ENCODE results near the gene ZNF205.
"Not testable (repeated sequence)": the region's sequence is repeated elsewhere in the genome, so short reads cannot be mapped to it uniquely, and the experiment has no call there.

ZNF205 gene

DNA sequence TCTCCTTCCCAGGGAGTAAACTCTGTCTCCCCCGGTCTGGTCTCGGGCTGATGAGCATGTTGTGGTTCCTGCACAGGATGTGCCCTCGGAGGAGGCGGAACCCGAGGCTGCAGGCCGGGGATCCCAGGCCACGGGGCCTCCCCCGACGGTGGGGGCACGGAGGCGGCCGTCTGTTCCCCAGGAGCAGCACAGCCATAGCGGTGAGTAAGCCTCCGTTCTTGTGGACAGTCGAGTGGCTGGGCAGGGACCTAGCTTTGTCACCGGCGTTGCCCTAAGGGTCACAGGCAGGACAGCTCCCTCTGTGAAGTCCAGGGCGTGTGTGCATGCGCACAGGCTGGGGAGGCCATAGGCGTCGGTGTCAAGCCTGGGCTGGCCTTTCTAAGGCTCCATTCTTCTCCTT is 26.0 kb downstream of the ZNF205 start:
- no peak for DNase-seq (ENCODE audit: low read depth)
- TF ChIP-seq, protein P1, sequence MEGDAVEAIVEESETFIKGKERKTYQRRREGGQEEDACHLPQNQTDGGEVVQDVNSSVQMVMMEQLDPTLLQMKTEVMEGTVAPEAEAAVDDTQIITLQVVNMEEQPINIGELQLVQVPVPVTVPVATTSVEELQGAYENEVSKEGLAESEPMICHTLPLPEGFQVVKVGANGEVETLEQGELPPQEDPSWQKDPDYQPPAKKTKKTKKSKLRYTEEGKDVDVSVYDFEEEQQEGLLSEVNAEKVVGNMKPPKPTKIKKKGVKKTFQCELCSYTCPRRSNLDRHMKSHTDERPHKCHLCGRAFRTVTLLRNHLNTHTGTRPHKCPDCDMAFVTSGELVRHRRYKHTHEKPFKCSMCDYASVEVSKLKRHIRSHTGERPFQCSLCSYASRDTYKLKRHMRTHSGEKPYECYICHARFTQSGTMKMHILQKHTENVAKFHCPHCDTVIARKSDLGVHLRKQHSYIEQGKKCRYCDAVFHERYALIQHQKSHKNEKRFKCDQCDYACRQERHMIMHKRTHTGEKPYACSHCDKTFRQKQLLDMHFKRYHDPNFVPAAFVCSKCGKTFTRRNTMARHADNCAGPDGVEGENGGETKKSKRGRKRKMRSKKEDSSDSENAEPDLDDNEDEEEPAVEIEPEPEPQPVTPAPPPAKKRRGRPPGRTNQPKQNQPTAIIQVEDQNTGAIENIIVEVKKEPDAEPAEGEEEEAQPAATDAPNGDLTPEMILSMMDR (IDR thresholded peaks at IDR 0.05; ENCODE audit: low read depth, low read length, missing control alignments): no peak
- H3K4me3 ChIP-seq (ENCODE audit: low read depth, low read length): no peak overlapping the region

DNA sequence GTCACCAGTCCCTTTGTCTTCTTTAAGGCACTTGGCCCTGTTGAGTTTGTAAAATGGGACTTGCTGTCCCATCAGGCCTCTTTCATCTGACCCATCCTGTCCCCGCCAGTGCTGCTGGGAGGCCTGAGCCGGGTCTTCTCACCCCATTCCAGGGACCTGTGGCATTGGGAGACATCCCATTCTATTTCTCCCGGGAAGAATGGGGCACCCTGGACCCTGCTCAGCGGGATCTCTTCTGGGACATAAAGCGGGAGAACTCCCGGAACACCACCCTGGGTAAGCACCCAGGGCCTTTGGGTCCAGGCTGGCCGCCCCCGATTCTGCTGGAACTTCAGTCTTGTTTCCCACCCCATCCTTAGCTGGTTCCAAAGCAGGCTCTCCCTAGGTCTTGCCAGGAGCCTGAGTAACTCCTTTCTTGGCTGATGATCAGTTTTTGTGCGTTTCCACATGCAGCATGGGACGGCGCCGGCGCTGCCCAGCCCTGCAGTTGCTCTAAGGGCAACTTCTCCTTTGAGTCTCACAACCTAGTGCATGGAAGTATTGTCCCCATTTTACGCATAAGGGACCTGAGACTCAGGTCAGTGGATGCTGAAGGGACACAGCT is 26.5 kb downstream of the ZNF205 start:
- DNase-seq (ENCODE audit: low read depth): no peak
- H3K4me3 ChIP-seq (ENCODE audit: low read depth, low read length): no peak overlapping the region
- TF ChIP-seq, protein P1 (IDR thresholded peaks at IDR 0.05; ENCODE audit: low read depth, low read length, missing control alignments): no peak

DNA sequence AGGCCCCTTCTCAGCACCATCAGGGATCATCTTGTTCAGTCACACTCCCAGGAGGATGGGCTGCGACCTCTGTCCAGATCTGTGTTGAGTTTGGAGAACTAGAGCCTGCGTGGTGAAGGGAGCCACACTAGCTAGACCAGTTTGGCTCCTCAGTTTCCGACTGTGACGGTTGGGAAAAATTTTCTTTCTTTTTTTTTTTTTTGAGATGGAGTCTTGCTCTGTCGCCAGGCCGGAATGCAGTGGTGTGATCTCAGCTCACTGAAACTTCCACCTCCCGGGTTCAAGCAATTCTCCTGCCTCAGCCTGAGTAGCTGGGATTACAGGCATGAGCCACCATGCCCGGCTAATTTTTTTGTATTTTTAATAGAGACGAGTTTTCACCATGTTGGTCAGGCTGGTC is 27.2 kb downstream of the ZNF205 start:
- H3K4me3 ChIP-seq (ENCODE audit: low read depth, low read length); DNase-seq (ENCODE audit: low read depth): not testable (repeated sequence)

DNA sequence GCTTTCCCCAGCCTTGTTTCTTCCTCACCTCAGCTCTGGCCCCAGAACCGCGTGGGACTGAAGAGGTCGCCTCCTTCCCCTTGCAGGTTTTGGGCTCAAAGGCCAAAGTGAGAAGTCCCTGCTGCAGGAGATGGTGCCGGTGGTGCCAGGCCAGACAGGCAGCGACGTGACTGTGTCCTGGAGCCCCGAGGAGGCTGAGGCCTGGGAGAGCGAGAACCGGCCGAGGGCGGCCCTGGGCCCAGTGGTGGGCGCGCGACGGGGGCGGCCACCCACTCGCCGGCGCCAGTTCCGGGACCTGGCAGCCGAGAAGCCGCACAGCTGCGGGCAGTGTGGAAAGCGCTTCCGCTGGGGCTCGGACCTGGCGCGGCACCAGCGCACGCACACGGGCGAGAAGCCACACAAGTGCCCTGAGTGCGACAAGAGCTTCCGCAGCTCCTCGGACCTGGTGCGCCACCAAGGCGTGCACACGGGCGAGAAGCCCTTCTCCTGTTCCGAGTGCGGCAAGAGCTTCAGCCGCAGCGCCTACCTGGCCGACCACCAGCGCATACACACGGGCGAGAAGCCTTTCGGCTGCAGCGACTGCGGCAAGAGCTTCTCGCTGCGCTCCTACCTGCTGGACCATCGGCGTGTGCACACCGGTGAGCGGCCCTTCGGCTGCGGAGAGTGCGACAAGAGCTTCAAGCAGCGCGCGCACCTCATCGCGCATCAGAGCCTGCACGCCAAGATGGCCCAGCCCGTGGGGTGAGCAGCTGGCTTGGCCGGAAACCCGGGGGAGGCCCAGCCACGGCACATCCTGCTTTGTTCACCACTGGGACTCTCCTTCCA is 28.4 kb downstream of the ZNF205 start:
- no peak overlapping the region for H3K4me3 ChIP-seq (ENCODE audit: low read depth, low read length)
- DNase-seq (ENCODE audit: low read depth): no peak
- TF ChIP-seq, protein P1 (IDR thresholded peaks at IDR 0.05; ENCODE audit: low read depth, low read length, missing control alignments): no peak

DNA sequence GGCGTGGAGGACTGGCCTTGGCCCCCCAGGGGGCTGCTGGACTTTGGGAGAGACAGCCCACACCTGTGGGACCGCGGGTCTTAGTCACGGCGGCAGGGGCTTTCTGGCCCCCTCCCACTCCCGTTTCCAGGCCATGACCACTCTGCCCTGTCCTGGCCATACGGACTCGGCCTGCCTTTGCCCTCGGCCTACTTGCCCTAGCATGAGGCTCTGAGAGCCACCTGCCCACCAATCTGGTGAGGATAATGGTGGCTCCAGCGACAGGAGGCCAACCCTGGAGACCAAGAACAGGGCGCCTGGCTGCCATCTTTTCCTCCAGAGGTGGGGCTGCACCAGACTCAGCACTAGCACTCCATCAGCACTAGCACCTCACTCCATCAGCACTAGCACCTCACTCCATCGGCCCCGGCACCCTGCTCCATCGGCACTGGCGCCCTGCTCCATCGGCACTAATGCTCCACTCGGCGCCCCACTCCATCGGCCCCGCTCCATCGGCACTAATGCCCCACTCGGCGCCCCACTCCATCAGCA is 29.5 kb downstream of the ZNF205 start:
- TF ChIP-seq, protein P1 (IDR thresholded peaks at IDR 0.05; ENCODE audit: low read depth, low read length, missing control alignments): no peak

DNA sequence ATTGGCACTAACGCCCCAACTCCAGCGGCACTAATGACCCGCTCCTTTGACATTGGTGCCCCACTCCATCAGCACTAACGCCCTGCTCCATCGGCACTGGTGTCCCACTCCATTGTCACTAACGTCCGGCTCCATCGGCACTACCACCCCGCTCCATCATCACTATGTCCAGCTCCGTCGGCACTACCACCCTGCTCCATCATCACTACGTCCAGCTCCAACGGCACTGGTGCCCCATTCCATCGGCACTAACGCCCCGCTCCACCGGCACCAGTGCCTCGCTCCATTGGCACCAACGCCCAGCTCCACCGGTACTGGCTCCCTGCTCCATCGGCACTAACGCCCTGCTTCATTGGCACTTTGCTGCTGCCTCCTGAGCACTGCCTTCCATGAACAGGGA is 29.9 kb downstream of the ZNF205 start:
- TF ChIP-seq, protein P1 (IDR thresholded peaks at IDR 0.05; ENCODE audit: low read depth, low read length, missing control alignments): no peak

More for the DNA sequence above, 29.5 kb downstream of the ZNF205 start:
- DNase-seq (ENCODE audit: low read depth): no peak
- no peak overlapping the region for H3K4me3 ChIP-seq (ENCODE audit: low read depth, low read length)

DNA sequence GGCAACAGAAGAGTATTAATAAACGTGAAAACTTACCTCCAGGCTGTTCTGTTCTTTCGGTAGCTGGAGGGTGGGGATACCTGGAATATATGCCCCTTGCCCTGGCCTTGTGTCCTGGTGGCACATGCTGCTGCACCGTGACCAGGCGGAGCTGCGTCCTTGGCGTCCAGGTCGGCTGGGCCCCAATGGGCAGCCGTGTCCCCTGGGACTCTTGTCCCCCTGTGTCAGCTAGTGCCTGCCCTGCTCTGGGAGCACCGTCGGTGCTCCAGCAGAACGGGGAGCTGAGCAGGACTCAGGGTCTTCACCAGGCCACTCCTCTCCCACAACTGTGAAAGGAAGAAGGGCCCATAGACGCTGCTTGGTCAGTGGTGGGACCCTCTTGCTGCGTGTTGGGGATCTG is 30.4 kb downstream of the ZNF205 start:
- no peak overlapping the region for H3K4me3 ChIP-seq (ENCODE audit: low read depth, low read length)
- no peak for DNase-seq (ENCODE audit: low read depth)
- TF ChIP-seq, protein P1 (IDR thresholded peaks at IDR 0.05; ENCODE audit: low read depth, low read length, missing control alignments): no peak

More for the DNA sequence above, 29.9 kb downstream of the ZNF205 start:
- DNase-seq (ENCODE audit: low read depth): no peak
- H3K4me3 ChIP-seq (ENCODE audit: low read depth, low read length): no peak overlapping the region

All from GM12864 (cell line).